Astrocyte of the spinal cord (primary cell): ENCODE data around the gene DRC7.

Experiments
- DNase-seq: peaks from one replicate; pipeline ENCODE4 v3.0.0; 2011; ENCODE audit warnings: low read depth, low spot score
- H3K4me3 ChIP-seq: 2 replicates; pipeline ENCODE4 v1.5.1; 2011; ENCODE audit warnings: low read depth, mild to moderate bottlenecking, low read length, moderate library complexity
- CTCF ChIP-seq: IDR thresholded peaks from 2 replicates; pipeline ENCODE4 v1.5.1; 2012; ENCODE audit warnings: low read depth, mild to moderate bottlenecking, low read length, inconsistent platforms
- in situ Hi-C: cut with HindIII; loops from 2 replicates; pipeline ENCODE4 v1.10.0; 2017; ENCODE audit warnings: low sequenced_read_pairs

The DRC7 gene

DNA sequence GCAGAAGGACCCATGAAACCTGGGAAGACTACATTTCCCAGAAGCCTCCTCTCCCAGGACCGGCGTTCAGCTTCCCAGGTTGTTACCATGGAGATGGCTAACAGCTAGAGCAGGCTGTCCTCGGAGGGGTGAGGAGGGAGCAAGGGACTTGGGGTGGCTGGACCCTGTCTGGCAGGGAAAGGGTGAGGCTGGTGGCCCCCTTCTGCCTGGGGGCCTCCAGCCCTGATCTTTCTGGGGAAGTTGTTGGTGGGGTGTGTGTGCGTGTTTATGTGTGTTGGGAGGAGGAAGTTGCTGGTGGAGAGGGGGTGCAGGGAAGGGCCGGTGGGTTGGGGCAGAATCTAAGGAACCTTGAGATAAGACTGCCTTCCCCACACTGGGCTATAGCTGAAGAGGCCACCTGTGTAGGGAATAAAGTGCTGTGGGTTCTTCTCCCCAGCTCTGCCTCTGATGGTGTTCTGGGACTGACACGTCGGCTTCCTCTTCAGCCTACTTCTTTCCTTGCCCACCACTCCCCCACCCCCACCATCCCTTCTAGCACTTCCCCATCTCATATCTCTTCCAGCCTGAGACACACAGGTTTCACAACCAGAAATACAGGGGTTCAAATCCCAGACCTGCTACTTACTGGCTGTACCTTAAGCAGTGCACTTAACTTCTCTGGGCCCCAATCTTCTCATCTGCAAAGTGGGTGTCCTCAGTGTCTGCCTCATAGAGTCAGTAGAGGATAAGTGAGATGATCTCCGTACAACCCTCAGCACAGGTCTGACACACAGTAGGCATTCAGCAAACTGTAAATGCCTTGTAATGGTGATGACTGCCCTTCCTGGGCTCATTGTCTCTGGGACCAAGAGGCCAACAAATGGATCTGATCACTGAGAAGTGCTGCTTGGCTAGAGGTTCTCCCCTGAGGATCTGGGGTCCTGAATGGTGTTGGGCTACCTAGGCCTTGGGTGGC lies at the start of gene DRC7:
Gene DRC7 (plus strand): TSS at position 82 of the 955 bp plus-strand sequence. CDS start 3,144 bp downstream, outside the sequence.
- in situ Hi-C loops: no loop called here
- peak; percentile 41 for DNase-seq
- no peak for TF ChIP-seq CTCF
- H3K4me3 ChIP-seq: peak within 1 kb of the TSS; percentile 28

GRCh38 chr16:57645169-57645568 lies 49.4 kb upstream of the DRC7 start:
- no peak overlapping the region for H3K4me3 ChIP-seq
- DNase-seq: no peak
- TF ChIP-seq CTCF: no peak
- in situ Hi-C loops: no loop called here

- DNase-seq: no peak
- in situ Hi-C loops: no loop called here
These were observed 48.8 kb upstream of the DRC7 start for GRCh38 chr16:57645691-57646387.

GRCh38 chr16:57646388-57647039 lies 48.1 kb upstream of the DRC7 start:
- DNase-seq: no peak
- H3K4me3 ChIP-seq: no peak overlapping the region
- TF ChIP-seq CTCF: no peak
- in situ Hi-C loops: no loop called here

More at GRCh38 chr16:57645691-57646387, 48.8 kb upstream of the DRC7 start:
- TF ChIP-seq CTCF: no peak
- no peak overlapping the region for H3K4me3 ChIP-seq

GRCh38 chr16:57647136-57647875 lies 47.3 kb upstream of the DRC7 start:
- no peak overlapping the region for H3K4me3 ChIP-seq
- in situ Hi-C loops: no loop called here
- no peak for DNase-seq
- no peak for TF ChIP-seq CTCF

DNA sequence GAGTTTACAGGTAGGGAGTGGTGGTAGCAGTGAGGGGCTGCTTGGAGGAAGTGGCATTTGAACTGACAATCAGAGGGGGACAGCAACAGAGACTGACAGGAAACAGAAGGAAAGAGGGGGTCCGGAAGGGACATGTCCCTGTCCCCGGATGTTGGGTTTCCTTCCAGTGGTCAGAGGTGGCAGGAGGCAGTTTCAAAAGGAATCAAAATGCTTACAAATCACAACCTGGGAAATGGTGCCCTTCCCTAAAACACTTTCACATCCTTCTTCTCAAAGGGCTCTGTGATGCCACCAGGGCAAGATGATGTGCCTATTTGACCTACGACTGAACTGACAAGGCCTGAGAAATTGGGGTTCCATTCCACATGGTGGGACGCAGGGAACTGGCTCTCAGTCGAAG lies 46.5 kb upstream of the DRC7 start:
- in situ Hi-C loops: no loop called here
- TF ChIP-seq CTCF: no peak
- H3K4me3 ChIP-seq: no peak overlapping the region
- no peak for DNase-seq
